OCI-LY3 (cell line): ENCODE measurements around the gene PRUNE2.

Source experiments
- H2AFZ ChIP-seq: fragments of 200-600, 300-600 bp; shearing (Covaris generic); 2 replicates; pipeline ENCODE4 v1.6.0; 2014; ENCODE audit warnings: antibody characterized with exemption, low read depth, low read length
- H3K27ac ChIP-seq: fragments of 200-600, 300-600 bp; sonication (generic); 2 replicates; pipeline ENCODE4 v1.5.1; 2014; ENCODE audit warnings: mild to moderate bottlenecking, low read length, moderate library complexity, mixed read lengths
- H3K27me3 ChIP-seq: fragments of 200-600, 300-600 bp; sonication (generic); 2 replicates; pipeline ENCODE4 v1.6.1; 2014; ENCODE audit warnings: low read depth, low read length, mixed read lengths
- H3K36me3 ChIP-seq: fragments of 200-600, 300-600 bp; sonication (generic); replicated peaks from 2 replicates; pipeline ENCODE3; 2014; ENCODE audit warnings: low read depth, low read length, mixed read lengths
- H3K4me1 ChIP-seq: fragments of 300-600, 200-600 bp; sonication (generic); 2 replicates; pipeline ENCODE4 v1.6.1; 2014; ENCODE audit warnings: low read length, mixed read lengths
- H3K4me2 ChIP-seq: fragments of 200-600, 300-600 bp; sonication (generic); 2 replicates; pipeline ENCODE4 v1.6.1; 2014; ENCODE audit warnings: low read length, mixed read lengths
- H3K4me3 ChIP-seq: fragments of 300-600, 200-600 bp; sonication (generic); 2 replicates; pipeline ENCODE4 v1.5.1; 2014; ENCODE audit warnings: antibody characterized with exemption, mild to moderate bottlenecking, low read length, moderate library complexity
- H3K79me2 ChIP-seq: fragments of 300-600, 200-600 bp; shearing (Covaris generic); 2 replicates; pipeline ENCODE4 v1.6.1; 2014; ENCODE audit warnings: mild to moderate bottlenecking, low read length, mixed read lengths
- H3K9ac ChIP-seq: fragments of 300-600, 200-600 bp; shearing (Covaris generic); 2 replicates; pipeline ENCODE4 v1.6.0; 2014; ENCODE audit warnings: mild to moderate bottlenecking, low read length, moderate library complexity
- H3K9me3 ChIP-seq: fragments of 200-600, 300-600 bp; shearing (Covaris generic); 2 replicates; pipeline ENCODE4 v1.6.1; 2014; ENCODE audit warnings: low read length, mixed read lengths; ENCODE audit not compliant: insufficient read depth
- H4K20me1 ChIP-seq: fragments of 200-600, 300-600 bp; sonication (generic); 2 replicates; pipeline ENCODE4 v1.6.1; 2016; ENCODE audit warnings: low read length, mixed read lengths; ENCODE audit not compliant: insufficient read depth
- CTCF ChIP-seq: fragments of 200-600, 300-600 bp; sonication (generic); IDR thresholded peaks from 2 replicates; pipeline ENCODE4 v1.5.1; 2014; ENCODE audit warnings: antibody characterized with exemption, low read length, low read depth
- EZH2phosphoT487 ChIP-seq: fragments of 200-600 bp; shearing (Covaris generic); IDR thresholded peaks from 2 replicates; pipeline ENCODE4 v1.6.1; 2018; ENCODE audit warnings: antibody characterized with exemption, mixed run types, low read depth

Gene PRUNE2

DNA sequence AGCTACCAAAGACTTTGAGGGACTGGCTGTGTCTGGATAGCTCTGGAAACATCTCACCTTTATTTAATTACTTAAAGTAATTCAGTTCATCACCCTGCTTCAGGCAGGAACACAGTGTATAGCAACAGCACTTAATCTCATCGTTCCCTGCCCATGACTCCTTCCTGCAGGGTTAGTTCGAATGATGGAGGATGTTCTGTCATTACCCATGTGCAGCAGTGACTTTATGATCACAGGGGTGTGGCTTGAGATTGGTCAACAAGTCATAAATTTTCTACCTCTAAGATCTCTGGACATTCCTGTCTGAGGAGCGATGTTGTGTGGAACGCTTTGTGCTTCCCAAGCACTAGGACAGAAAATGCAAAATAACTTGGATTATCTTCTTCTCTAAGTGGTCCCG is 37.1 kb upstream of the PRUNE2 start:
- H3K9me3 ChIP-seq = no peaks in the 10 kb centered on the region
- no peak overlapping the region for H3K9ac ChIP-seq
- no peak overlapping the region for H3K4me3 ChIP-seq
- H4K20me1 ChIP-seq = no peaks in the 10 kb centered on the region
- H3K36me3 ChIP-seq = no peaks in the 10 kb centered on the region
- no peaks in the 10 kb centered on the region for H3K4me1 ChIP-seq
- TF ChIP-seq CTCF (no peak), EZH2phosphoT487 (no peak)
- no peaks in the 10 kb centered on the region for H3K79me2 ChIP-seq
- no peak overlapping the region for H3K4me2 ChIP-seq
- H3K27me3 ChIP-seq = no peaks in the 10 kb centered on the region
- H3K27ac ChIP-seq = no peak overlapping the region
- no peak overlapping the region for H2AFZ ChIP-seq

GRCh38 chr9:76932757-76933156 is 26.8 kb upstream of the PRUNE2 start:
- H3K27ac ChIP-seq = no peak overlapping the region
- H3K9me3 ChIP-seq = no peaks in the 10 kb centered on the region
- no peak for TF ChIP-seq CTCF
- no peak for TF ChIP-seq EZH2phosphoT487
- no peak overlapping the region for H2AFZ ChIP-seq
- no peaks in the 10 kb centered on the region for H4K20me1 ChIP-seq
- peaks cover 5% of the 10 kb centered on the region for H3K4me1 ChIP-seq
- no peak overlapping the region for H3K4me3 ChIP-seq
- no peaks in the 10 kb centered on the region for H3K36me3 ChIP-seq
- H3K79me2 ChIP-seq = no peaks in the 10 kb centered on the region
- H3K9ac ChIP-seq = no peak overlapping the region
- no peak overlapping the region for H3K4me2 ChIP-seq
- H3K27me3 ChIP-seq = no peaks in the 10 kb centered on the region

DNA sequence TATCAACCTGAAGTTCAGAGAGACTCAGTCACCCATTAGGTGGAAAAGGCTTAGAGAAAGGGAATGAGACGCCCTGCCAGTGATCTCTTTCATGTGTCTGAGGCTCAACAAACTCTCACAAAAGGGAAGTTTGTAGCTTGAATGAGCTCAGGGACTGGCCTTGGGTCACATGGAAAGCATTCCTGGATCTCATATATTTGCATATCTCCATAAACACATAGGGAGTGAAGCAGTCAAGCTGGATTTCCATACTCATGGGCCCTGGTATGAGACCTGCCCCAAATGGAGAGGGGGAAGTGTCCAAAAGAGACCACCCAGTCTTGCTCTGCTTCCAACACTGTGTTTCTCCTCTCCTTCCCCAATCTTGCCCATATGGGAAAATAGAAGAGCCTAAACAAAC is 26.4 kb upstream of the PRUNE2 start:
- no peak overlapping the region for H3K27ac ChIP-seq
- H3K4me2 ChIP-seq = no peak overlapping the region
- no peaks in the 10 kb centered on the region for H3K36me3 ChIP-seq
- no peak overlapping the region for H3K9ac ChIP-seq
- no peak overlapping the region for H2AFZ ChIP-seq
- H3K4me1 ChIP-seq = peaks cover 10% of the 10 kb centered on the region
- TF ChIP-seq CTCF (no peak), EZH2phosphoT487 (no peak)
- H4K20me1 ChIP-seq = no peaks in the 10 kb centered on the region
- no peaks in the 10 kb centered on the region for H3K79me2 ChIP-seq
- no peaks in the 10 kb centered on the region for H3K27me3 ChIP-seq
- H3K4me3 ChIP-seq = no peak overlapping the region
- H3K9me3 ChIP-seq = no peaks in the 10 kb centered on the region

GRCh38 chr9:76927540-76928240 is 21.8 kb upstream of the PRUNE2 start:
- H3K4me1 ChIP-seq = peaks cover 30% of the 10 kb centered on the region
- H3K27ac ChIP-seq = no peak overlapping the region
- no peaks in the 10 kb centered on the region for H3K36me3 ChIP-seq
- no peak overlapping the region for H2AFZ ChIP-seq
- no peaks in the 10 kb centered on the region for H4K20me1 ChIP-seq
- no peak overlapping the region for H3K4me2 ChIP-seq
- H3K9me3 ChIP-seq = peaks cover 13% of the 10 kb centered on the region; the same call in 1 of the 2 replicates
- no peaks in the 10 kb centered on the region for H3K79me2 ChIP-seq
- H3K9ac ChIP-seq = no peak overlapping the region
- TF ChIP-seq CTCF = no peak
- no peak for TF ChIP-seq EZH2phosphoT487
- H3K27me3 ChIP-seq = no peaks in the 10 kb centered on the region
- H3K4me3 ChIP-seq = no peak overlapping the region
